T-helper 2 cell treated with Interferon-gamma antibody and Interleukin-4, amounts not matched to agents 100 ng/mL and 5 ng/mL, for 36 hours (primary cell): Measurements from ENCODE around the gene GTF2B. TPM values are rescaled to one million over a fixed set of nuclear protein-coding genes. Genes with fewer than 3 reads are reported as not detected.
"Not testable (repeated sequence)": the region's sequence is repeated elsewhere in the genome, so short reads cannot be mapped to it uniquely, and the experiment has no call there.

Experiments
- intact Hi-C: fragments of 100-400 bp; cut with micrococcal nuclease; formaldehyde crosslinking; loops from one replicate; pipeline ENCODE4 v1.15.1; 2023
- total RNA-seq: library from RNA; stranded (reverse); gene quantifications from 2 replicates; pipeline ENCODE4 v1.2.3, GENCODE V29; 2022

GTF2B gene, protein sequence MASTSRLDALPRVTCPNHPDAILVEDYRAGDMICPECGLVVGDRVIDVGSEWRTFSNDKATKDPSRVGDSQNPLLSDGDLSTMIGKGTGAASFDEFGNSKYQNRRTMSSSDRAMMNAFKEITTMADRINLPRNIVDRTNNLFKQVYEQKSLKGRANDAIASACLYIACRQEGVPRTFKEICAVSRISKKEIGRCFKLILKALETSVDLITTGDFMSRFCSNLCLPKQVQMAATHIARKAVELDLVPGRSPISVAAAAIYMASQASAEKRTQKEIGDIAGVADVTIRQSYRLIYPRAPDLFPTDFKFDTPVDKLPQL
- total RNA-seq: 36.8 and 39.4 TPM in 2 replicates

DNA sequence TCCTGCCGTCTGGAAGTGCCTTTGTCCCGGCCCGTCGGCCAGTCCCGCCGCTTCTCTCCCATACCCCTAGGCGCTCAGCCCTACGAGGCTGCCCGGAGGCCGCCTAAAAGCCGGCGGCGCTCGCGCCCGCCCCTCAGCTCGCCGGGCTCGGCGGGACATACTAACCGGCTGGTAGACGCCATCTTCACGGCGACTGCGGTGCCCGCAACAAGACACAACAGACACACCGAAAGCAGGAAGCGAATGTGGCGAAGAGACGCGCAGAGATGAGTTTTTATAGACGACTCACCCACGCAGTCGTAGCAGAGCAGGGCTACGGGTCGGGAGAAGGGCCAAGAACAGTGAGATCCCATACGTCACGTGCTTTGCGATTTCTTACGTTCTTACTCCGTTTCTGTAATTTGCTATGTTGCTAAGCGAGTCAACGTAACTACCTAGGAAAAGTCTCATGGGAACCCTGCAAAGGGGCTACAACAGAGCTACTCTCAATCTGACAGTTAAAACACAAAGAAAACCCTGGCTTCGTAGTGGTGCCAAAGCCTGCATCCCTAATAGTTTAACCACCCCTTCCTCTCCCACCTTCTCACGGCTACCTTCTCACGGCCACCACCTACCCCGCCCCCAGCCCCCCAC, at the start of gene GTF2B:
Gene GTF2B (minus strand): TSS at position 250 of the 633 bp plus-strand sequence. CDS start 68 bp downstream, at position 182.
- intact Hi-C loops: loop anchor here (1.0 to 5.0 kb wide), 2 partner anchors 207 to 1106 kb away; partner anchors contain the start of genes PKN2 and ZNF326

DNA sequence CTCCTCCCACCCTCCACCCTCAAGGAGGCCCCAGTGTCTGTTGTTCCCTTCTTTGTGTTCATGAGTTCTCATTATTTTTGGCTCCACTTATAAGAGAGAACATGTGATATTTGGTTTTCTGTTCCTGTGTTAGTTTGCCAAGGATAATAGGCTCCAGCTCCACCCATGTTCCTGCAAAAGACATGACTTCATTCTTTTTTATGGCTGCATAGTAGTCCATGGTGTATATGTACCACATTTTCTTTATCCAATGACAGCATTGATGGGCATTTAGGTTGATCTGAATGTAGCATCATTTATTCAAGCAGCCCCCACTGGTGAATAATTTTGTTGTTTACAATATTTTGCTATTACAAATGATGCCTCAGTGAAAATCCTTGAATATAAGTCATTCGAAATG, 47.2 kb upstream of the GTF2B start:
- intact Hi-C loops: not testable (repeated sequence)

GRCh38 chr1:88936760-88937342, 45.5 kb upstream of the GTF2B start:
- intact Hi-C loops: no loop called here

DNA sequence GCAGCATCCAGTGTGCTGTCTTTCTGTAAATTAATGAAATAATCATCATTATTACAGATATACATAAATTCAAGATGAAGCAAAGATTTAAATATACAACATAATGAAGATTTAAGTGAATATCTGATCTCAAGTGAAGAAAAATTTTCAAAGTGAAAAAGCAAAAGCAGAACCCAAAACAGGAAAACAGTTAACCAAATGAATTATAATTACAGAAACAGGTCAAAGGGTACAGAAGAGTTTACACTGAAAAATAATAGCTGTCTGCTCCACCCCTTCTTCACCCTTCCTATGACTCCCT, 44.8 kb upstream of the GTF2B start:
- intact Hi-C loops: no loop called here

GRCh38 chr1:88935522-88936222, 44.3 kb upstream of the GTF2B start:
- intact Hi-C loops: no loop called here

DNA sequence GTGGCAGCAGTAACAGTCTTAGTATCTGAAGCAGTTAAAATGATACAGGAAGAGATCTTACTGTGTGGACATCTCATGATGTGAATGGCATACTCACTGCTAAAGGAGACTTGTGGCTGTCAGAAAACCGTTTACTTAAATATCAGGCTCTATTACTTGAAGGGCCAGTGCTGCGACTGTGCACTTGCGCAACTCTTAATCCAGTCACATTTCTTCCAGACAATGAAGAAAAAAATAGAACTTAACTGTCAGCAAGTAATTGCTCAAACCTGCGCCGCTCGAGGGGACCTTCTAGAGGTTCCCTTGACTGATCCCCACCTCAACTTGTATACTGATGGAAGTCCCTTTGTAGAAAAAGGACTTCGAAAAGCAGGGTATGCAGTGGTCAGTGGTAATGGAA, 38.8 kb upstream of the GTF2B start:
- intact Hi-C loops: not testable (repeated sequence)

- intact Hi-C loops: no loop called here
Measured at GRCh38 chr1:88923224-88923623, 31.9 kb upstream of the GTF2B start.

DNA sequence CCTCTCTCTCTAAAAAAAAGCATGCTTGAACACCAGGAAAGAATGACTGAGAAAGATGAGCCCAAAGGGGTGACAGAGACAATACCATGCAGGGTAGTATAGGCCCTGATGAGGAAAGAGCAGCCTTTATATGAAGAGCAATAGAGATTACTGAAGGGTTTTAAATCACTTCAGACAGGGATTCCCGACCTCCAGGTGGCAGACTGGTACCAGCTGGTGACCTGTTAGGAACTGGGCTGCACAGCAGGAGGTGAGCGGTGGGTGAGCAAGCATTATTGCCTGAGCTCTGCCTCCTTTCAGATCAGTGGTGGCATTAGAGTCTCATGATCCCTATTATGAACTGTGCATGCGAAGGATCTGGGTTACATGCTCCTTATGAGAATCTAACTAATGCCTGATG, 30.8 kb upstream of the GTF2B start:
- intact Hi-C loops: no loop called here

DNA sequence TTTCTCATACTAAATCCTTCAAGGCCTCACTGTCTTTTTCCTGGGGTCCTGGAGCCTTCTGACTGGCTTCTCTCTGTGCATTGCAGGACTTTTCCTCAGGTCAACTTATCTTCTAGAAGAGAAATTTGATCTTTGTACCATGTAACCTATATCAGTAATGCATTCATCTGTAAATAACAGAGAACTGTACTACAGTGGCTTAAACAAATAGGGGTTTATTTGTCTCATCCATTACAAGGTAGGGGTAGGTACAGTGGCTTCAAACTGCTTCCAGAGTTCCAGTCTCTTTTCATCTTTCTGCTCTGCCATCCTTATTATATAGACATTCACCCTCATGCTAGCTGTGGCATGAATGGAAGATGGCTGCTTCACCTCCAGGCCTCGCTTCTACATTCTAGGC, 29.5 kb upstream of the GTF2B start:
- intact Hi-C loops: no loop called here

DNA sequence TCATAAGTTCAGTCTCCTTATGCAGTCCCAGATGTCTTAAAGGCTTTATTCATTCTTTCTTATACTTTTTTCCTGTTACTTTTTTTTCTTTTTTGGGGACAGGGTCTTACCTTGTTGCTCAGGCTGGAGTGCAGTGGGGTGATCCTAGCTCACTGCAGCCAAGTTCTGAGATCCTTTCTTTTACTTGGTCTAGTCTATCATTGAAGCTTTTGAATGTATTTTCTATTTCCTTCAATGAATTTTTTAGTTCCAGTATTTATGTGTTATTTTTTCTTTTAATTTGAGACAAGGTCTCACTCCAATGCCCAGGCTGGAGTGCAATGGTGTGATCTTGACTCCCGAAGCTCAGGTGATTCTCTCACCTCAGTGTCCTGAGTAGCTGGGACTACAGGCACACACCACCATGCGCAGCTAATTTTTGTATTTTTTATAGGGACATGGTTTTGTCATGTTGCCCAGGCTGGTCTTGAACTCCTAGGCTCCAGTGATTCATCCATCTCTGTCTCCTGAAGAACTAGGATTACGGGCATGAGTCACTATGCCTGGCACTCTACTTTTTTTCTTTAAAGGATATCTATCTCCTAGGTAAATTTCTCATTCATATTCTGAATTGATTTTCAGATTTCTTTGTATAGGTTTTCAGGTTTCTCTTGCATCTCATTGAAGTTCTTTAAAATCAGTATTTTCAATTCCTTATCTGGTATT, 26.1 kb upstream of the GTF2B start:
- intact Hi-C loops: no loop called here

GRCh38 chr1:88916883-88917282, 25.5 kb upstream of the GTF2B start:
- intact Hi-C loops: no loop called here

- intact Hi-C loops: not testable (repeated sequence)
Measured at GRCh38 chr1:88911800-88912199, 20.4 kb upstream of the GTF2B start.

DNA sequence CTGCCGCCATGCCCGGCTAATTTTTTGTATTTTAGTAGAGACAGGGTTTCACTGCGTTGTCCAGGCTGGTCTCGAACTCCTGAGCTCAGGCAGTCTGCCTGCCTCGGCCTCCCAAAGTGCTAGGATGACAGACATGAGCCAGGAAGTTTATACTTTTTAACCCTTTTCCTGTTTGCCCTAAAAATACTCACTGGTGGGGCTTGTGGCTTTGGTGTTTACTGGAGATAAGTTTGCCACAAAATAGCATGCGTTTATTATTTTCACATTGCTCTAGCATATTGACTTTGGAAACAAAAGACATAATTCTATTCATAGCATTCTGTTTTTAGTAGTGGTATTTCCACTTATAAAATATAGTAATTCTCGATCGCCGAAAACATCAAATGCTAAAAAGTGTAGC, 19.8 kb upstream of the GTF2B start:
- intact Hi-C loops: no loop called here

DNA sequence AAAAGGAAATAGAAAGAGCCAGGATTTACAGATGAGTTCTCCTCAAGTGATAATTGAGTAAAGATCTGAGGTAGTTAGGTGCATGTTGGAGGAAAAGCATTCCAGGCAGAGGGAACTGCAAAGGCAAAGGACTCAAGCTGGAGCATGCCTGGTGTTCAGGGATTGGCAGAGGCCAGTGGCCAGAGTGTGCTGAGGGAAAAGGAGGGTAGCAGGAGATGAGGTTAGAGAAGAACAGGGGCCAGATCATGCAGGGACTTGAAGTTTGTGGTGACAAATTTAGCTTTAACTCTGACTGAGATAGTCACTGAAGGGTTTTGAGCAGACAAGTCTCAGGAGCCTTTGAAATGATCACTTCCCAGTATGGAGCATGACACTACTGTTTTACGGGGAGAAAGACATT, 19.0 kb upstream of the GTF2B start:
- intact Hi-C loops: no loop called here

DNA sequence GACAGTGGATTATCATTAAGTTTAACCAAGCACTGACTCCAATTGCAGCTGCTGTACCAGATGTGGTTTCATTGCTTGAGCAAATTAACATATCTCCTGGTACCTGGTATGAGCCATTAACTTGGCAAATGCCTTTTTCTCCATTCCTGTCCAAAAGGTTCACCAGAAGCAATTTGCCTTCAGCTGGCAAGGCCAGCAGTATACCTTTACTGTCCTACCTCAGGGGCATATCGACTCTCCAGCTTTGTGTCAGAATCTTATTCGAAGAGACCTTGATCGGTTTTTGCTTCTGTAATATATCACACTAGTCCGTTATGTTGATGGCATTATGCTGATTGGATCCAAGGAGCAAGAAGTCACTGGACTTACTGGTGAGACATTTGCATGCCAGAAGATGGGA, 9.5 kb upstream of the GTF2B start:
- intact Hi-C loops: no loop called here

DNA sequence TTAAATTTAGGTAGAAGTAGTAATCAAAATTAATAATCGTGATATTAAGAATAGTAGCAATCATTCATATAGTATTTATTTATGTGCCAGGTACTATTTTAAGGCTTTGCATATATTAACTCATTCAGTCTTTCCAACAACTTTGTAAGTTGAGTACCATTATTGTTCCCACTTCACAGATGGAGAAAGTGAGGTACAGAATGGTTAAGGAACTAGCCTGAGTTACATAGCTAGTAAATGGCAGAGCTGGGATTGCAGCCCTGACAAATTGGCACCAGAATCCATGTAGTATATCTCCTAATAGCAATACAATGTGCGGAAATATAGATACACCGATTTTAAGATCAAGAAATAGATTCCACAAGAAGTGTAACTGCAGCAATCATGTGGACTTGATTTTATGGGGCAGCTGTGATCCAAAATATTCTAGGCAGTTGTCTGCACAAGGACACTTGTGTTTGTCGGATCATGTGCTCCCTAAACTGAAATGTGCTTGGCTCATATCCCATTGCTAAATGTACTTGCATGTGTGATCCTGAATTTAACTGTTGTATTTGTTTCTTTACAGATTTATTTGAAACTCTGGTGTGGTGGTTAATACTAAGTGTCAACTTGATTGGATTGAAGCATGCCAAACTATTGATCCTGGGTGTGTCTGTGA, 5.8 kb upstream of the GTF2B start:
- intact Hi-C loops: no loop called here

GRCh38 chr1:88892357-88892877, 1.1 kb upstream of the GTF2B start:
- intact Hi-C loops: loop anchor here (5.0 kb wide), 1 partner anchor 1105 kb away; the partner anchor contains the start of gene ZNF326

GRCh38 chr1:88891951-88892340, 579 bp upstream of the GTF2B start:
- intact Hi-C loops: loop anchor here (1.0 to 5.0 kb wide), 2 partner anchors 208 to 1105 kb away; partner anchors contain the start of genes PKN2 and ZNF326

DNA sequence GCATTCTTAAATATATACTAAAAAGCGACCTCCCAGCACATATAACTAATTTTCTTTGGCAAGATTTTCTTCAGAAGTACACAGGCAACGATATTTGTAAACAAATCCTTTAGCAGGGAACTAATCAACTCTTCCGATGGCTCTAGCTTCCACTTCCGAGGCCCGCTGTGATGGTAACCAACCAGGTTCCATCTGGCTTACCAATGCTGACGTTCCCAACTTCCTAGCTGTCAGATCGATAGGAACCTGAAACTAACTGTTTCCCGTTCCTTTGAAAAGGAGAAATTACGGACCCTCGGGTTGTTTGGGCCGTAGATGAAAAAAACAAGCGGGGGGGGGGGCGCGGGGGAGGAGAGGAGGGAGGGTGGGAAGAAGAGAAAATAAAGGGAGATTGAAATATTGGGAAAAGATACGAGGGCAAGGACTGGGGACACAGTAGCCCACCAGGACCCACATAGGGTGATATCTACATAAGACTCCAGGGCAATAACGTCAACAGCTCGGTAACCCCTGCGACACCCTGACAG, 513 bp downstream of the GTF2B start:
- intact Hi-C loops: loop anchor here (1.0 to 5.0 kb wide), 2 partner anchors 207 to 1106 kb away; partner anchors contain the start of genes PKN2 and ZNF326

GRCh38 chr1:88890131-88890530, 1.2 kb downstream of the GTF2B start:
- intact Hi-C loops: loop anchor here (5.0 kb wide), 1 partner anchor 1107 kb away; the partner anchor contains the start of gene ZNF326
